Activated T-cell treated with anti-CD3 and anti-CD28 coated beads, Interleukin-2, amount 50 U/mL, for 24 hours (primary cell): ENCODE measurements around the gene PLXDC2.
"Not testable (repeated sequence)": the region's sequence is repeated elsewhere in the genome, so short reads cannot be mapped to it uniquely, and the experiment has no call there.

ENCODE experiments used
- DNase-seq: peaks from one replicate; pipeline ENCODE4 v3.0.0-alpha.2; 2020
- H3K27ac Mint-ChIP-seq: 2 replicates; pipeline ENCODE4 v1.8.0; 2020; ENCODE audit warnings: mild to moderate bottlenecking, mixed read lengths
- H3K27me3 Mint-ChIP-seq: 2 replicates; pipeline ENCODE4 v1.8.0; 2020; ENCODE audit warnings: mixed read lengths
- H3K36me3 Mint-ChIP-seq: 2 replicates; pipeline ENCODE4 v1.8.0; 2020; ENCODE audit warnings: low read depth, mixed read lengths
- H3K4me1 Mint-ChIP-seq: 2 replicates; pipeline ENCODE4 v1.8.0; 2020; ENCODE audit warnings: low read depth, mixed read lengths
- H3K4me3 Mint-ChIP-seq: 2 replicates; pipeline ENCODE4 v1.8.0; 2020; ENCODE audit warnings: mild to moderate bottlenecking, moderate library complexity, mixed read lengths
- H3K9me3 Mint-ChIP-seq: 2 replicates; pipeline ENCODE4 v1.8.0; 2020; ENCODE audit warnings: mixed read lengths

The PLXDC2 gene

DNA sequence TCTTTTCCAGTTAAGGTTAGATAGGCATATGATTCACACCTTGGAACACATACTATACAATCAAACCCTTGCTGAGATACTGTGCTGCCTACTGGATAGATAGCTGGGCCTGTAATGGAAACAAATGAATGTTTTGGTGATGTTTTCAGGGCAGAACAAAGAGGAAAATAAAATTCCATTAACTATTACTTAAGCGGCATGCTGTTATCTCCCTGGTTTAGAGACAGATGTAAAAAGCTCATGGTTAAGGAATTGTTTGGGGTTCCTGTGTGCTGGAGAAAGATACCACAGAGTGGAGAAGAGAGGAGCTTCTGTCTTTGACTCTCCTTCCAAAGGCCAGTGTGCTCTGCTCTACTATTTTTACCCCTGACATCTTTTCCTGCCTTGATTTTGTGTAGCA lies 341.1 kb downstream of the PLXDC2 start:
- Mint-ChIP-seq H3K4me1 (no peaks in the 10 kb centered on the region), H3K27ac (no peak overlapping the region), H3K27me3 (no peaks in the 10 kb centered on the region), H3K36me3 (no peaks in the 10 kb centered on the region), H3K4me3 (no peak overlapping the region), H3K9me3 (no peaks in the 10 kb centered on the region)
- no peak for DNase-seq

DNA sequence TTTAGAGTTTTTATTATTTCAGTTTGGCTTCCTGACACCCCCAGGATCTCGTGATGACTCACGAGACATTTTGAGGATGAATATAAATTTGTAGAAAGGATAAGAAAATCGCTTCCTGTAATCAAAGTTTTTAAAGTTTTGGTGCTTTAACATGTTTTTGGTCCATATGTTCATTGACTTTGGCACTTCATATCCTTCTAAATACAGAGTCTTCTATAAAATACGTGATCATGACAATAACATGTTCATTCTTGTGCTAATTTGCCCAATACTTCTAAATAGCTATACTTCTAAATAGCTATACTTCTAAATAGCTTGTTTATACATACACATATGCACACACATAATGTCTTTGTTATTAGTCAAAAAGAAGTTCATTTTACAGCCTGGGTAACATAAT lies 341.9 kb downstream of the PLXDC2 start:
- Mint-ChIP-seq H3K36me3 (no peaks in the 10 kb centered on the region), H3K4me3 (no peak overlapping the region), H3K27ac (no peak overlapping the region), H3K27me3 (no peaks in the 10 kb centered on the region), H3K4me1 (no peaks in the 10 kb centered on the region), H3K9me3 (no peaks in the 10 kb centered on the region)
- no peak for DNase-seq

DNA sequence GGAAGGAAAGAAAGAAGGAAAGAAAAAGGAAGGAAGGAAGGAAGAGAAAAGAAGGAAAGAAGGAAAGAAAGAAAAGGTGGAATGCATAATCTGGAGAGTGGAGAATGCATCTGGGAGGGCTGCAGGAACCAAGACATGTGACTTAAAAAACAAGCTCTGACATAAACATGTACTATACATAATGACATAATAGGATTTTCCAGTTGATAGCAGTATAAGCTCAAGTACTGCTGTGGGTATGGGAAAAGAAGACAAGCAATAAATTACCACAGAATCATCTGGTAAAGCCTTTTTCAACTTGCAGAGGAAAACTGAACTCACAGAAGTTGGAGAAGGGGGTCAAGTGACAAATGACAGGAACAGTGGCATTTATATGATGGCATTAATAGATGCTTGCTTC lies 345.9 kb downstream of the PLXDC2 start:
- no peak overlapping the region for H3K27ac Mint-ChIP-seq

DNA sequence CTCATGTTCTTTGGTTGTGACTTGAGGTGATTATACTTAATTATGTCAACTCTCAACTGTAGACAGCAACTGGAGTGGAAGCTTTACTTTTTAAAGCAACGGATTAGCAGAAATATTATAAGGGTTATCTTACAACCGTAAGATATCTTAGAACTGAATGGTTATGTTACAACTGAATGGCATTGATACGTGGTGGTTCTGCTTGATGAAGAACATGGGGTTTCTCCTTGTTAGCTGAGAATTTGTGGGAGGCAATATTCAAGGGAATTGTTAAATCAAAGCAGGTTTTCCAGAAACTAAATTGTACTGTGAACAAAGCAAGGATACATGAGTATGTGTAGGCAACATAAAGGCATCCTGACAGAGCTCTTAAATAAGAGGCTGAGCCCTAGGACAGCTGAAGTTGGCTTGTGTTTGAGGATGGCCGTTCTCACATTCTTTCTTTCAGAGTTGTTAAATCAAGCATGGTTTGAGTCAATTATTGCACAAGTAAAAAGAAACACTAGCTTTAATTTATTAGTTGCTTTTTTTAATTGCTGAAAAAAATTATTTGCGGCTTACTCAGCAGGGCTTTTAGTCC lies 350.0 kb downstream of the PLXDC2 start:
- no peak overlapping the region for H3K27ac Mint-ChIP-seq
- H3K36me3 Mint-ChIP-seq, result no peaks in the 10 kb centered on the region
- H3K4me1 Mint-ChIP-seq, result no peaks in the 10 kb centered on the region
- H3K27me3 Mint-ChIP-seq, result no peaks in the 10 kb centered on the region
- no peaks in the 10 kb centered on the region for H3K9me3 Mint-ChIP-seq
- no peak for DNase-seq
- H3K4me3 Mint-ChIP-seq, result no peak overlapping the region

More for the DNA sequence above, 345.9 kb downstream of the PLXDC2 start:
- H3K4me3 Mint-ChIP-seq, result no peak overlapping the region
- H3K36me3 Mint-ChIP-seq, result no peaks in the 10 kb centered on the region
- H3K4me1 Mint-ChIP-seq, result no peaks in the 10 kb centered on the region
- no peak for DNase-seq
- no peaks in the 10 kb centered on the region for H3K27me3 Mint-ChIP-seq
- no peaks in the 10 kb centered on the region for H3K9me3 Mint-ChIP-seq

DNA sequence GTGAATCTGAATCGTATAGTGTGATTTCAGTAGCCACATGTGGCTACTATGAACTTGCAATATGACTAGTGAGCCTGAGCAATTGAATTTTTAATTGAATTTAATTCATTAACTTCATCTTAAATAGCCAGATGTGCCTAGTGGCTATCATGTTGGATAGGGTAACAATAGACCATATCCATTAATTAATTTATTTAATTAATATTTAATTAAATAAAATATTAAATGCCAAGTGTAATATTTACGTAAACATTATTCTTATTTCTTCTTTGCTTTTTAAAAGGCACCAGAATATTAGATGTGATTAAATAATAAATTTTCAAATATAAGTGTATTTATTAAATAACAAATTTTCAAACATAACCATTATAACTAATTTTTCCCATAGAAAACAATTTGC lies 354.4 kb downstream of the PLXDC2 start:
- Mint-ChIP-seq H3K4me1 (no peaks in the 10 kb centered on the region), H3K27ac (no peak overlapping the region), H3K4me3 (no peak overlapping the region), H3K9me3 (no peaks in the 10 kb centered on the region), H3K36me3 (no peaks in the 10 kb centered on the region), H3K27me3 (no peaks in the 10 kb centered on the region)
- DNase-seq, result no peak

DNA sequence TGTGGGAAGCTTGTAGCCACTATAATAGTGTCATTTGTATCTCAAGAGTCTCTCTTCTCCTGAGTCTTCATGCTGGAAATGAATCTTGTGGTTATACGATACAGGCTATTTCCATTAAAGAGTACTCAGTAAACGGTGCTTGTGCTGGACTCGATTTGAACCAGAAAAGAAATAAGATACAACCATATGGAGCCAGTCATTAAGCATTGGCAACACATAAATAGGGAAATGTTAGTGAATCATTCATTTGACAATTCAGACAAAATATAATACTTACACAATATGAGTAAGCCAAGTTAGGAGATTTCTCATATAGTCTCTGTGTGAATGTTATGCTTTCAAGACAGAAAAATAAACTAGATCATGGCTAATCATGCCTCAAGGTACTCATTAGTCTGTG lies 356.8 kb downstream of the PLXDC2 start:
- Mint-ChIP-seq H3K9me3 (no peaks in the 10 kb centered on the region), H3K27ac (no peak overlapping the region), H3K27me3 (no peaks in the 10 kb centered on the region), H3K4me1 (no peaks in the 10 kb centered on the region), H3K4me3 (no peak overlapping the region), H3K36me3 (no peaks in the 10 kb centered on the region)
- no peak for DNase-seq

DNA sequence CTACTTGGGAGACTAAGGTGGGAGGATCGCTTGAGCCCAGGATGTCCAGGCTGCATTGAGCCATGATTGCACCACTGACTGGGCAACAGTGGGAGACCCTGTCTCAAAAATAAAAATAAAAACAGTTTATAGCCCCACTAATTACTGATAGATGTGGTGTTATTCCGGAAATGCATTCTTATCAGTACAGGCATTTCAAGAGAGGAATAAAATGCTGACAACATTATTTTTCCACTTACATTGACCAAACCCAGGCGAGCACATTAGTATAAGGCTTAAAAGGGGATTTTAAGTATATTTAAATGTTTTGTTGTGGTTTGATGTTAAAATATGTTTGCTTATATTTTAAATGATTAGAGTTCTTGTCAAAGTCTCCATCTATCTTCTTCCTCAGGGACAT lies 359.5 kb downstream of the PLXDC2 start:
- Mint-ChIP-seq H3K9me3 (no peaks in the 10 kb centered on the region), H3K4me3 (no peak overlapping the region)

DNA sequence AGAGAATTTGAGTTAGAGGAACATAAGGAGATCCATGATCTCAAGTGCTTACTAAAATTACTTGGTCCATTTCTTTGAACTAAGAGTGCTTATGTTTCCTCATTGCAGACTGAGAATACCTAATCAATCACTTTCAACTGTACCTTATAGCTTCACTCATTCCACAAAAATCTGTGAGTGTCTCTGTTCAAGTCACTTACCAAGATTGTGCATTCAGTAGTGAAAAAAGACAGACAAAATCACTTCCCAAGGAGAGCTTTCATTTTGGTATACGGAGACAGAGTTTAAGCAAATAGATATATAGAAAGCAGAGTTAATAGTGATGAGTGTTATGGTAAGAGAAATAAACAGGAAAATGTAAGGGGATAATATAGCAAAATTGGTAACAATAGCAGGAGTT lies 364.5 kb downstream of the PLXDC2 start:
- no peaks in the 10 kb centered on the region for H3K36me3 Mint-ChIP-seq
- no peak overlapping the region for H3K4me3 Mint-ChIP-seq
- no peak for DNase-seq
- no peaks in the 10 kb centered on the region for H3K27me3 Mint-ChIP-seq
- H3K27ac Mint-ChIP-seq, result no peak overlapping the region
- H3K9me3 Mint-ChIP-seq, result peaks cover 2% of the 10 kb centered on the region
- H3K4me1 Mint-ChIP-seq, result no peaks in the 10 kb centered on the region

More for the DNA sequence above, 359.5 kb downstream of the PLXDC2 start:
- no peak overlapping the region for H3K27ac Mint-ChIP-seq
- no peaks in the 10 kb centered on the region for H3K36me3 Mint-ChIP-seq
- H3K27me3 Mint-ChIP-seq, result no peaks in the 10 kb centered on the region
- no peak for DNase-seq
- no peaks in the 10 kb centered on the region for H3K4me1 Mint-ChIP-seq

DNA sequence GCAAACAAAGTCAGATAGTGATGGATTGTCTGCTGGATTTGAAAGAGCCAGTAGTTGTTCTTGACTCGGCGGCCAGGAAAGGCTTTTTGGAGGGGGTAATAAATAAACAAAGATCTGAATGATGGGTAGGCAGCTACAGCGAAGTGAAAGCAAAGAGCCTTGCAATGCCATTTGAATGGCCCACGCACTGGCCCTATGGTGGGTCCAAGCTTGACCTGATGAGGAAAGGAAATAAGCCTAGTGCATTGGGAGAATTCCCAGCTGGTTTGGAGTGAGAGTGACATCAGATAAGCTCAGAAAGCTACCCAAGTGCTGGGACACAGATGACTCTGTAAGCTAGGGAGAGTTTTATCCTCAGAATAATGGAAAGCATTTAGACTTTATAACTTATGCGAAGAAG lies 365.2 kb downstream of the PLXDC2 start:
- H3K27ac Mint-ChIP-seq, result no peak overlapping the region
- no peaks in the 10 kb centered on the region for H3K4me1 Mint-ChIP-seq
- peaks cover 2% of the 10 kb centered on the region for H3K9me3 Mint-ChIP-seq
- no peak for DNase-seq
- H3K36me3 Mint-ChIP-seq, result no peaks in the 10 kb centered on the region
- no peaks in the 10 kb centered on the region for H3K27me3 Mint-ChIP-seq
- no peak overlapping the region for H3K4me3 Mint-ChIP-seq

DNA sequence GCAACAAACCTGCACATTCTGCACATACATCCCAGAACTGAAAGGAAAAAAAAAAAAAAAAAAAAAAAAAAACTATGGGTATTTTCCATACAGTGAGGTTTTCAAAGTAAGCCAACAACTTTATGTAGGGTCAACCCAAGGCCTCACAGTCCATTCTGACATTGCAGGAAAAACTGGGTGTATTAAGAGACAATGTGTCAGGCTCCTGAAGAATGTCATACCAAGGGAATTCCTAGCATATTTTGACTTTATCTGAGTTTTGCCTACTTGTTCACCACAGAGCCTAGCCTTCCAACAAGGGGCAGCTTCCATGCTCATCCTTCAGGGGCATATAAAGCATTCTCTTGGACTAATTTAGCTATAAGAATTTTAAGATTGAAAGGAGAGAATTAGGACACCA lies 368.9 kb downstream of the PLXDC2 start:
- no peak for DNase-seq
- H3K4me3 Mint-ChIP-seq, result no peak overlapping the region
- peaks cover 6% of the 10 kb centered on the region for H3K9me3 Mint-ChIP-seq
- no peaks in the 10 kb centered on the region for H3K4me1 Mint-ChIP-seq
- no peaks in the 10 kb centered on the region for H3K36me3 Mint-ChIP-seq
- H3K27ac Mint-ChIP-seq, result no peak overlapping the region
- no peaks in the 10 kb centered on the region for H3K27me3 Mint-ChIP-seq

DNA sequence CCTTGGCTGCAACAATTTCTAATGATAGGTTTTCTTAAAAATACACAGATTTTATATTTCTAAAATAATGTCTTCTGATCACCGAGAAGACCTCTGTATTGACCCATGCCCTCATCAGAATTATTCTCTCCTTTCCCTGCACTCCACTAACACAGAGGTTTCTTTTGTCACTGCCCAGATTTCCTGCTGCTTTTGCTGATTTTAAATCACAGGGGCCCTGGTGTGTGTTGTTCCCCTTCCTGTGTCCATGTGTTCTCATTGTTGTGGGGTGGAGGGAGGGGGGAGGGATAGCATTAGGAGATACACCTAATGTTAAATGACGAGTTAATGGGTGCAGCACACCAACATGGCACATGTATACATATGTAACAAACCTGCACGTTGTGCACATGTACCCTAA lies 375.2 kb downstream of the PLXDC2 start:
- H3K27me3 Mint-ChIP-seq, H3K36me3 Mint-ChIP-seq, H3K4me3 Mint-ChIP-seq, H3K4me1 Mint-ChIP-seq, H3K27ac Mint-ChIP-seq, DNase-seq, H3K9me3 Mint-ChIP-seq: not testable (repeated sequence)

DNA sequence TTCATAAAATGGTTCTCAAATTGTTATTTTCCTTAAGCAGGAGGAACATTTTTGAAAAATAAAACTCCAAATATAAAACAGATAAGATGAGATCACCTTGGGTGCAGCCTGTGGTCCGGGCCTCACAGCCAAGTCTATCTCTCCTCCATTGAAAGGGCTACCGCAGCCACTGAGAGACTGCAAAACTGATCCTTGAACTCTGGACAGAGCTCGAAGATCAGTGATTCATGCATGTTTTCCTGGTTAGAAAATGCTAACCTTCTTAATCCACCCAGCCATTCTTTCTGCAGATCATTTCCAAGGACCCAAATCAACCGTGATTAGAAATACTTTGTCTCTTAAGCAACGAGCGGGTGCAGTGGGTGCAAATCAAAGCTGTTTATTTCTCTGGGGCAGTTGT lies 378.8 kb downstream of the PLXDC2 start:
- no peak for DNase-seq
- Mint-ChIP-seq H3K4me3 (no peak overlapping the region), H3K27ac (no peak overlapping the region), H3K9me3 (no peaks in the 10 kb centered on the region), H3K36me3 (no peaks in the 10 kb centered on the region), H3K27me3 (no peaks in the 10 kb centered on the region), H3K4me1 (no peaks in the 10 kb centered on the region)

DNA sequence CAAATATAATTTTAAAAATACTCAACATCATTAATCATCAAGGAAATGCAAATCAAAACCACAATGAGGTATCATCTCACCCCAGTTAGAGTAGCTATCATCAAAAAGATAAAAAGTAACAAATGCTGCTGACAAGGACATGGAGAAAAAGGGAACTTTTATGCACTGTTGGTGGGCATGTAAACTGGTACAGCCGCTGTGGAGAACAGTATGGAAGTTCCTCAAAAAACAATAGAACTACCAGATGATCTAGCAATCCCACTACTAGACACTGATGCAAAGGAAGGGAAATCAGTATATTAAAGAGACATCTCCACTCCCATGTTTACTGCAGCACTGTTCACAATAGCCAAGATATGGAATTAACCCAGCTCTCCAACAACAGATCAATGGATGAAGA lies 384.5 kb downstream of the PLXDC2 start:
- H3K4me1 Mint-ChIP-seq, result no peaks in the 10 kb centered on the region
- DNase-seq, result no peak
- H3K4me3 Mint-ChIP-seq, result no peak overlapping the region
- H3K27ac Mint-ChIP-seq, result no peak overlapping the region
- no peaks in the 10 kb centered on the region for H3K36me3 Mint-ChIP-seq
- H3K9me3 Mint-ChIP-seq, result peaks cover 2% of the 10 kb centered on the region
- no peaks in the 10 kb centered on the region for H3K27me3 Mint-ChIP-seq

DNA sequence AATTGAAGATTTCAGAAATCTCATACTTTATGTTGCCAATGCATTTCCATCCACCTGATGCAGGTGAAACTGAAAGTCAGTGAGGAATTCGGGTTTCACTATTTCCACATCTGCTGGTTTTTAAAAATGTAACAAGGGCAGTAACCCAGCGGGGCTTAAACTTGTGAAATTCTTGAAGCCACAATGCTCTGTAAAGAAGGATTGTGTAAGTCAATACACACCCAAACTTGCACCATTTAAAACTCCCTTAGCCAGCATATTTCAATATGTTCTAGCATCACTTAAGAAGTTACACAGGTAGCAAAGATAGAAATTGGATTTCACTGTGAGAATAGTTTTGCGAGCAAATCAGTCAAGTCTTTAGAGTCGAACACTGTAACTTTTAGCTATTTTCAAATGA lies 386.1 kb downstream of the PLXDC2 start:
- no peak overlapping the region for H3K27ac Mint-ChIP-seq
- no peak overlapping the region for H3K4me3 Mint-ChIP-seq
- no peak for DNase-seq

DNA sequence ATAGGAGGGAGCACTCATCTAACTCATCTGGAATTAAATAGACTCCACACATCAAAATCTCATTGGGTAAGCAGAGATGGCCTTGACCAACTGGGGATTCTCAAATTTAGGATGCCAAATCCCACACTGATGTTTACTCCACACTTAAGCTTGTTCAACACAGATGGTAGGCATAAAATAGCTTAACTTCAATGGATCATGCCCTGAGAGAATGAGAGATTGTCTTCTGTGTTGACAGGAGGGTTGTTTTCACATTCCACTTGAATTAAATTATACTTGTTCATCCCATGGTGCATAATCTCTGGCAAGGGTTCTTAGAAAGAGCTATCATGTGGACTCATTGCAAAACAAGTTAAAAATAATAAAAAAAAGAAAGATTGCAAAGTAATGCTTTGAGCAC lies 391.4 kb downstream of the PLXDC2 start:
- Mint-ChIP-seq H3K27ac (no peak overlapping the region), H3K4me1 (no peaks in the 10 kb centered on the region), H3K4me3 (no peak overlapping the region), H3K9me3 (peaks cover 4% of the 10 kb centered on the region), H3K27me3 (no peaks in the 10 kb centered on the region), H3K36me3 (no peaks in the 10 kb centered on the region)
- DNase-seq, result no peak

More for the DNA sequence above, 386.1 kb downstream of the PLXDC2 start:
- Mint-ChIP-seq H3K27me3 (no peaks in the 10 kb centered on the region), H3K9me3 (peaks cover 2% of the 10 kb centered on the region), H3K36me3 (no peaks in the 10 kb centered on the region), H3K4me1 (no peaks in the 10 kb centered on the region)

DNA sequence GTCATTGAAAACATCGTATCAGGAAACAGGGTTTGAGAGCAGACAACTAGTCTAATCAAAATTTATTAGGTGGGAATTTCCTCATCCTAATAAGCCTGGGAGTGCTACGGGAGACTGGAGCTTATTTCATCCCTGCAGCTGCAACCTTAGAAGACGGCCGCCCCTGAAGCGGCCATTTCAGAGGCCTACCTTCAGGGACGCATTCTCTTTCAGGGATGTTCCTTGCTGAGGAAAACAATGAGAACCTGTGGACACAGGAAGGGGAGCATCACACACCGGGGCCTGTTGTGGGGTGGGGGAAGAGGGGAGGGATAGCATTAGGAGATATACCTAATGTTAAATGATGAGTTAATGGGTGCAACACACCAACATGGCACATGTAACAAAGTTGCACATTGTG lies 392.9 kb downstream of the PLXDC2 start:
- H3K9me3 Mint-ChIP-seq, H3K4me1 Mint-ChIP-seq, H3K27me3 Mint-ChIP-seq, H3K27ac Mint-ChIP-seq, H3K4me3 Mint-ChIP-seq, DNase-seq, H3K36me3 Mint-ChIP-seq: not testable (repeated sequence)
